ENCODE results near the gene PDGFRB.
A peak's percentile ranks its signal among the peaks of the same experiment; 100 is the strongest.

PDGFRB gene

GRCh38 chr5:150144879-150145278, 10.8 kb downstream of the PDGFRB start:
- no peak overlapping the region for H4K91ac ChIP-seq (ENCODE audit: low read depth, low read length, poor library complexity)
- no peaks in the 10 kb centered on the region for H3K36me3 ChIP-seq (replicated peaks in 1 of 2; ENCODE audit: control insufficient read depth in 2 of 2, insufficient read depth in 2 of 2, low read length in 2 of 2)
- H3K4me3 ChIP-seq (ENCODE audit: low read length in 2 of 2) = no peak overlapping the region
- H3K9me3 ChIP-seq (replicated peaks in 1 of 2; ENCODE audit: control insufficient read depth in 2 of 2, insufficient read depth in 1 of 2, low read depth in 1 of 2, low read length in 2 of 2) = no peaks in the 10 kb centered on the region
- peaks cover 48 to 63% of the 10 kb centered on the region in 2 donors for H3K4me1 ChIP-seq (ENCODE audit: control insufficient read depth in 2 of 2, insufficient read depth in 1 of 2, low read depth in 1 of 2, low read length in 2 of 2)
- H2AK5ac ChIP-seq (ENCODE audit: low read depth, low read length) = peak overlapping the region; percentile 93
- H2AFZ ChIP-seq (ENCODE audit: low read length) = peak overlapping the region; percentile 25
- DNase-seq (ENCODE audit: low spot score) = no peak
- H2BK12ac ChIP-seq (ENCODE audit: low read length) = no peak overlapping the region
- H2BK5ac ChIP-seq (ENCODE audit: low read length) = no peak overlapping the region
- H3K4ac ChIP-seq (ENCODE audit: low read length) = no peak overlapping the region
- no peak overlapping the region for H3K27ac ChIP-seq (replicated peaks; ENCODE audit: low read length)
- H3K4me2 ChIP-seq (ENCODE audit: insufficient read depth, low read length, poor library complexity, severe bottlenecking) = no peak overlapping the region
- no peak overlapping the region for H3K14ac ChIP-seq (ENCODE audit: low read length)
- no peaks in the 10 kb centered on the region for H3K27me3 ChIP-seq (ENCODE audit: control insufficient read depth in 3 of 3, insufficient read depth in 3 of 3, low read depth in 1 of 3, low read length in 3 of 3)
- H3K23ac ChIP-seq (ENCODE audit: low read depth, low read length, poor library complexity) = no peak overlapping the region
- H2BK120ac ChIP-seq (ENCODE audit: low read depth, low read length) = no peak overlapping the region
- no peak overlapping the region for H4K8ac ChIP-seq (ENCODE audit: low read depth, low read length)
- no peaks in the 10 kb centered on the region for H3K79me1 ChIP-seq (ENCODE audit: low read depth, low read length)
- H3K18ac ChIP-seq (ENCODE audit: low read length) = no peak overlapping the region
- no CpG with 5 or more reads among the region's 4 CpGs for WGBS, 2 donors (ENCODE audit: extremely low coverage in 2 of 2, insufficient read length in 2 of 2, insufficient replicate concordance in 1 of 2)
- H2BK15ac ChIP-seq (ENCODE audit: low read length) = peak overlapping the region; percentile 56
- no peak overlapping the region for H3K9ac ChIP-seq (ENCODE audit: low read depth, low read length, poor library complexity)

GRCh38 chr5:150144246-150144801, 11.3 kb downstream of the PDGFRB start:
- peak overlapping the region; percentile 34 for H3K23ac ChIP-seq (ENCODE audit: low read depth, low read length, poor library complexity)
- no peak overlapping the region for H3K4me3 ChIP-seq (ENCODE audit: low read length in 2 of 2)
- no peaks in the 10 kb centered on the region for H3K79me1 ChIP-seq (ENCODE audit: low read depth, low read length)
- H3K36me3 ChIP-seq (replicated peaks in 1 of 2; ENCODE audit: control insufficient read depth in 2 of 2, insufficient read depth in 2 of 2, low read length in 2 of 2) = no peaks in the 10 kb centered on the region
- peak overlapping the region; percentile 73 for H4K91ac ChIP-seq (ENCODE audit: low read depth, low read length, poor library complexity)
- peak overlapping the region; percentile 26 for H2BK5ac ChIP-seq (ENCODE audit: low read length)
- peak overlapping the region; percentile 95 for H3K14ac ChIP-seq (ENCODE audit: low read length)
- H2BK15ac ChIP-seq (ENCODE audit: low read length) = peak overlapping the region; percentile 56
- H3K9ac ChIP-seq (ENCODE audit: low read depth, low read length, poor library complexity) = peak overlapping the region; percentile 79
- H4K8ac ChIP-seq (ENCODE audit: low read depth, low read length) = no peak overlapping the region
- H2BK120ac ChIP-seq (ENCODE audit: low read depth, low read length) = no peak overlapping the region
- peak overlapping the region; percentile 95 for H2BK12ac ChIP-seq (ENCODE audit: low read length)
- H3K4ac ChIP-seq (ENCODE audit: low read length) = peak overlapping the region; percentile 39
- peaks cover 50 to 66% of the 10 kb centered on the region in 2 donors for H3K4me1 ChIP-seq (ENCODE audit: control insufficient read depth in 2 of 2, insufficient read depth in 1 of 2, low read depth in 1 of 2, low read length in 2 of 2)
- H3K27ac ChIP-seq (replicated peaks; ENCODE audit: low read length) = peak overlapping the region; percentile 48
- H2AFZ ChIP-seq (ENCODE audit: low read length) = peak overlapping the region; percentile 88
- H3K9me3 ChIP-seq (replicated peaks in 1 of 2; ENCODE audit: control insufficient read depth in 2 of 2, insufficient read depth in 1 of 2, low read depth in 1 of 2, low read length in 2 of 2) = no peaks in the 10 kb centered on the region
- H2AK5ac ChIP-seq (ENCODE audit: low read depth, low read length) = peak overlapping the region; percentile 93
- WGBS, 2 donors (ENCODE audit: extremely low coverage in 2 of 2, insufficient read length in 2 of 2, insufficient replicate concordance in 1 of 2) = no CpG with 5 or more reads among the region's 14 CpGs
- DNase-seq (ENCODE audit: low spot score) = no peak
- no peaks in the 10 kb centered on the region for H3K27me3 ChIP-seq (ENCODE audit: control insufficient read depth in 3 of 3, insufficient read depth in 3 of 3, low read depth in 1 of 3, low read length in 3 of 3)
- H3K4me2 ChIP-seq (ENCODE audit: insufficient read depth, low read length, poor library complexity, severe bottlenecking) = no peak overlapping the region
- H3K18ac ChIP-seq (ENCODE audit: low read length) = peak overlapping the region; percentile 93

GRCh38 chr5:150143350-150144245, 12.0 kb downstream of the PDGFRB start:
- Histone ChIP-seq H4K8ac (ENCODE audit: low read depth, low read length) (peak overlapping the region; percentile 73), H3K79me1 (ENCODE audit: low read depth, low read length) (no peaks in the 10 kb centered on the region), H3K9ac (ENCODE audit: low read depth, low read length, poor library complexity) (no peak overlapping the region), H2AK5ac (ENCODE audit: low read depth, low read length) (peak overlapping the region; percentile 93), H4K91ac (ENCODE audit: low read depth, low read length, poor library complexity) (peak overlapping the region; percentile 60), H3K18ac (ENCODE audit: low read length) (peak overlapping the region; percentile 93), H3K4me1 (ENCODE audit: control insufficient read depth in 2 of 2, insufficient read depth in 1 of 2, low read depth in 1 of 2, low read length in 2 of 2) (peaks cover 55 to 73% of the 10 kb centered on the region in 2 donors), H2BK5ac (ENCODE audit: low read length) (peak overlapping the region; percentile 26), H3K4ac (ENCODE audit: low read length) (no peak overlapping the region), H3K27ac (replicated peaks; ENCODE audit: low read length) (peak overlapping the region; percentile 48), H2BK120ac (ENCODE audit: low read depth, low read length) (peak overlapping the region; percentile 44), H3K4me3 (ENCODE audit: low read length in 2 of 2) (no peak overlapping the region), H3K4me2 (ENCODE audit: insufficient read depth, low read length, poor library complexity, severe bottlenecking) (no peak overlapping the region), H3K27me3 (ENCODE audit: control insufficient read depth in 3 of 3, insufficient read depth in 3 of 3, low read depth in 1 of 3, low read length in 3 of 3) (no peaks in the 10 kb centered on the region), H2BK12ac (ENCODE audit: low read length) (peak overlapping the region; percentile 33), H3K9me3 (replicated peaks in 1 of 2; ENCODE audit: control insufficient read depth in 2 of 2, insufficient read depth in 1 of 2, low read depth in 1 of 2, low read length in 2 of 2) (no peaks in the 10 kb centered on the region), H3K14ac (ENCODE audit: low read length) (no peak overlapping the region), H3K23ac (ENCODE audit: low read depth, low read length, poor library complexity) (no peak overlapping the region), H3K36me3 (replicated peaks in 1 of 2; ENCODE audit: control insufficient read depth in 2 of 2, insufficient read depth in 2 of 2, low read length in 2 of 2) (no peaks in the 10 kb centered on the region), H2AFZ (ENCODE audit: low read length) (peak overlapping the region; percentile 88), H2BK15ac (ENCODE audit: low read length) (peak overlapping the region; percentile 68)
- WGBS, 2 donors (ENCODE audit: extremely low coverage in 2 of 2, insufficient read length in 2 of 2, insufficient replicate concordance in 1 of 2) = no CpG with 5 or more reads among the region's 20 CpGs
- no peak for DNase-seq (ENCODE audit: low spot score)

GRCh38 chr5:150142959-150143349, 12.7 kb downstream of the PDGFRB start:
- Histone ChIP-seq H3K23ac (ENCODE audit: low read depth, low read length, poor library complexity) (no peak overlapping the region), H2BK120ac (ENCODE audit: low read depth, low read length) (no peak overlapping the region), H2AFZ (ENCODE audit: low read length) (no peak overlapping the region), H2BK15ac (ENCODE audit: low read length) (peak overlapping the region; percentile 68), H3K36me3 (replicated peaks in 1 of 2; ENCODE audit: control insufficient read depth in 2 of 2, insufficient read depth in 2 of 2, low read length in 2 of 2) (no peaks in the 10 kb centered on the region), H4K8ac (ENCODE audit: low read depth, low read length) (no peak overlapping the region), H3K27ac (replicated peaks; ENCODE audit: low read length) (no peak overlapping the region), H3K4me2 (ENCODE audit: insufficient read depth, low read length, poor library complexity, severe bottlenecking) (no peak overlapping the region), H3K9me3 (replicated peaks in 1 of 2; ENCODE audit: control insufficient read depth in 2 of 2, insufficient read depth in 1 of 2, low read depth in 1 of 2, low read length in 2 of 2) (no peaks in the 10 kb centered on the region), H2BK12ac (ENCODE audit: low read length) (no peak overlapping the region), H4K91ac (ENCODE audit: low read depth, low read length, poor library complexity) (no peak overlapping the region), H3K9ac (ENCODE audit: low read depth, low read length, poor library complexity) (no peak overlapping the region), H3K4me1 (ENCODE audit: control insufficient read depth in 2 of 2, insufficient read depth in 1 of 2, low read depth in 1 of 2, low read length in 2 of 2) (peaks cover 61 to 80% of the 10 kb centered on the region in 2 donors), H3K4ac (ENCODE audit: low read length) (no peak overlapping the region), H2AK5ac (ENCODE audit: low read depth, low read length) (peak overlapping the region; percentile 93), H3K14ac (ENCODE audit: low read length) (no peak overlapping the region), H3K27me3 (ENCODE audit: control insufficient read depth in 3 of 3, insufficient read depth in 3 of 3, low read depth in 1 of 3, low read length in 3 of 3) (no peaks in the 10 kb centered on the region), H2BK5ac (ENCODE audit: low read length) (peak overlapping the region; percentile 26), H3K4me3 (ENCODE audit: low read length in 2 of 2) (no peak overlapping the region), H3K79me1 (ENCODE audit: low read depth, low read length) (no peaks in the 10 kb centered on the region), H3K18ac (ENCODE audit: low read length) (peak overlapping the region; percentile 84)
- no peak for DNase-seq (ENCODE audit: low spot score)
- WGBS, 2 donors (ENCODE audit: extremely low coverage in 2 of 2, insufficient read length in 2 of 2, insufficient replicate concordance in 1 of 2) = no CpG with 5 or more reads among the region's 4 CpGs

Data from neuronal stem cell (in vitro differentiated cells).